ENCODE results near the gene MATN4.

DNA sequence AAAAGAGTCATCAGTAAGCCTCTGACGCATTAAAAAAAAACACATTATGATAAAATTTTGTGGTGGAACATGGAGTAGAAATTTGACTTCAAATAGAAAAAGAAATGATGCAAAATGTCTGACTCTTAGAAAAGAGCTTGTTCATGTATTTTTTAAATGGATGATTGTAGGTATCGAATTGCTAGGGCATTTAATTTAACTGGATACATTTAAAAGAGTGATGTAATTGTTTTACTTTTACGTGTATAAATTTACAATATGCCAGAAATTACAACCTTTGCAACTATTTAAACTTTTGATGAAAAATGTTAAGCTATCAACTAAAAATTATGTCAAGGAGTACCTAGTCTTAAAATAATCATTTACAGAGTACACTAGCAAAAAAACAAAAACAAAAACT lies 44.6 kb upstream of the MATN4 start:
- no peak for TF ChIP-seq EZH2phosphoT487 (IDR thresholded peaks at IDR 0.05; ENCODE audit: borderline replicate concordance, low read length)
- TF ChIP-seq, protein P1, sequence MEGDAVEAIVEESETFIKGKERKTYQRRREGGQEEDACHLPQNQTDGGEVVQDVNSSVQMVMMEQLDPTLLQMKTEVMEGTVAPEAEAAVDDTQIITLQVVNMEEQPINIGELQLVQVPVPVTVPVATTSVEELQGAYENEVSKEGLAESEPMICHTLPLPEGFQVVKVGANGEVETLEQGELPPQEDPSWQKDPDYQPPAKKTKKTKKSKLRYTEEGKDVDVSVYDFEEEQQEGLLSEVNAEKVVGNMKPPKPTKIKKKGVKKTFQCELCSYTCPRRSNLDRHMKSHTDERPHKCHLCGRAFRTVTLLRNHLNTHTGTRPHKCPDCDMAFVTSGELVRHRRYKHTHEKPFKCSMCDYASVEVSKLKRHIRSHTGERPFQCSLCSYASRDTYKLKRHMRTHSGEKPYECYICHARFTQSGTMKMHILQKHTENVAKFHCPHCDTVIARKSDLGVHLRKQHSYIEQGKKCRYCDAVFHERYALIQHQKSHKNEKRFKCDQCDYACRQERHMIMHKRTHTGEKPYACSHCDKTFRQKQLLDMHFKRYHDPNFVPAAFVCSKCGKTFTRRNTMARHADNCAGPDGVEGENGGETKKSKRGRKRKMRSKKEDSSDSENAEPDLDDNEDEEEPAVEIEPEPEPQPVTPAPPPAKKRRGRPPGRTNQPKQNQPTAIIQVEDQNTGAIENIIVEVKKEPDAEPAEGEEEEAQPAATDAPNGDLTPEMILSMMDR (IDR thresholded peaks at IDR 0.05; ENCODE audit: low read depth, low read length, poor library complexity, severe bottlenecking): no peak
